Vagina (tissue), 2 donors: ENCODE data around the gene CACNA2D4.

Experiments
- POLR2A ChIP-seq, 2 donors: fragments of 450-650 bp; IDR thresholded peaks; one replicate each; pipeline ENCODE4 v1.6.1; 2017; ENCODE audit warnings: antibody characterized with exemption in 2 of 2, mild to moderate bottlenecking in 2 of 2, moderate library complexity in 2 of 2
- POLR2AphosphoS5 ChIP-seq, 2 donors: sonication (generic); formaldehyde crosslinking; IDR thresholded peaks; one replicate each; pipeline ENCODE4 v1.9.0; 2017; ENCODE audit warnings: antibody characterized with exemption in 2 of 2, mild to moderate bottlenecking in 2 of 2, low read depth in 1 of 2; ENCODE audit not compliant: insufficient read depth in 1 of 2
- TF ChIP-seq, protein P1 (sequence below), 3 experiments: fragments of 450-650 bp in 2 of 3; fragments of 200-600 bp in 1 of 3; sonication (generic) in 1 of 3; IDR thresholded peaks; one replicate each; pipeline ENCODE4 v1.5.1; 2017 to 2019; ENCODE audit warnings: antibody characterized with exemption in 3 of 3, mild to moderate bottlenecking in 2 of 3, moderate library complexity in 2 of 3

DNA sequence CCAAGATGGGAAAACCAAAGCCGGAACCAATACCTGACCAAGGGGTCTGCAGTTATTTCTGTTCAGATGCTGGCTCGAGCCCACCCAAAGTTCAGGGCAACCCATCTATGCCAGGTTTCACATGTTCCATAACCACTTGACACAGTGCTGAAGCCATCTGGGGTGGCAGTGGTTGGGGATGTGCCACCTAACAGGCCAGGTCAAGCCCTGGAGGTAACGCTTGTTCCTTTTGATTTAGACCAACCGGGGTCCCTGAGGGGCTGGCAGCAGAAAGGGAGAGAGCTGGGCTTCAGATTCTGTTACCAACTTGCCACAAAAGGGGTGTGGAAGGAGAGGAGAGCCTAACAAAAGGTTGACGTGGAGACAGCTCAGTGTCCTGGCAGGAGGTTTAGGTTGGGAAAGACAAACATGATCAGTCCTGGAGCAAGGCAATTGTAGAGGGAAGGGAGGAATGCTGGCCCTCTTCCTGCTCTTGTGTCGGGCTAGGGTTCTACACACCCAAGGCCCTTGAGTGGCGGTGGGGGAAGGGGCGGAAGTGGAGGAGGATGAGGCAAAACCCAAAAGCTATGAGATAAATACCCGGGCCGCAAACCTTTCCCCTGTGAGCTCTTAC lies 31.9 kb downstream of the CACNA2D4 start:
- TF ChIP-seq, protein P1, sequence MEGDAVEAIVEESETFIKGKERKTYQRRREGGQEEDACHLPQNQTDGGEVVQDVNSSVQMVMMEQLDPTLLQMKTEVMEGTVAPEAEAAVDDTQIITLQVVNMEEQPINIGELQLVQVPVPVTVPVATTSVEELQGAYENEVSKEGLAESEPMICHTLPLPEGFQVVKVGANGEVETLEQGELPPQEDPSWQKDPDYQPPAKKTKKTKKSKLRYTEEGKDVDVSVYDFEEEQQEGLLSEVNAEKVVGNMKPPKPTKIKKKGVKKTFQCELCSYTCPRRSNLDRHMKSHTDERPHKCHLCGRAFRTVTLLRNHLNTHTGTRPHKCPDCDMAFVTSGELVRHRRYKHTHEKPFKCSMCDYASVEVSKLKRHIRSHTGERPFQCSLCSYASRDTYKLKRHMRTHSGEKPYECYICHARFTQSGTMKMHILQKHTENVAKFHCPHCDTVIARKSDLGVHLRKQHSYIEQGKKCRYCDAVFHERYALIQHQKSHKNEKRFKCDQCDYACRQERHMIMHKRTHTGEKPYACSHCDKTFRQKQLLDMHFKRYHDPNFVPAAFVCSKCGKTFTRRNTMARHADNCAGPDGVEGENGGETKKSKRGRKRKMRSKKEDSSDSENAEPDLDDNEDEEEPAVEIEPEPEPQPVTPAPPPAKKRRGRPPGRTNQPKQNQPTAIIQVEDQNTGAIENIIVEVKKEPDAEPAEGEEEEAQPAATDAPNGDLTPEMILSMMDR (IDR thresholded peaks at IDR 0.05) = no peak
- no peak for TF ChIP-seq POLR2A (IDR thresholded peaks at IDR 0.05)
- no peak for TF ChIP-seq POLR2AphosphoS5 (IDR thresholded peaks at IDR 0.05; ENCODE audit: insufficient read depth in 1 of 2, low read depth in 1 of 2)
